H1 (cell line): ENCODE results near the gene AGRN. TPM values are rescaled to one million over a fixed set of nuclear protein-coding genes. Genes with fewer than 3 reads are reported as not detected.

ENCODE experiments used
- CTCF ChIA-PET: fragments of 300-600 bp; sonication (Branson Sonifier 250); formaldehyde crosslinking; loops from one replicate; lab custom pipeline; 2021; ENCODE audit not compliant: partially characterized antibody; lab: Charles Lee
- POLR2A ChIA-PET: fragments of 300-600 bp; sonication (Branson Sonifier 250); formaldehyde crosslinking; loops from one replicate; lab custom pipeline; 2021; ENCODE audit warnings: inconsistent platforms; ENCODE audit not compliant: partially characterized antibody; lab: Charles Lee
- DNase-seq, 2 experiments: peaks; one replicate each; pipeline versions ENCODE4 v3.0.0 to v3.0.0-alpha.2; 2010 to 2022; ENCODE audit warnings: low spot score in 2 of 2, low read depth in 1 of 2, mixed read lengths in 1 of 2
- FAIRE-seq: peaks from 2 replicates; lab custom pipeline; 2011; peaks lifted over from hg19 to GRCh38; lab: Jason Lieb, UNC
- H2AFZ ChIP-seq: 2 replicates; pipeline ENCODE4 v1.8.1; 2012; ENCODE audit warnings: low read length, inconsistent platforms
- H2AK5ac ChIP-seq: 2 replicates; pipeline ENCODE4 v1.6.1; 2013; ENCODE audit warnings: low read depth, low read length
- H2BK120ac ChIP-seq: replicated peaks from 2 replicates; pipeline ENCODE3; 2013; ENCODE audit warnings: low read depth, low read length, inconsistent platforms
- H2BK12ac ChIP-seq: 2 replicates; pipeline ENCODE4 v1.6.1; 2013; ENCODE audit warnings: low read depth, low read length
- H2BK15ac ChIP-seq: 2 replicates; pipeline ENCODE4 v1.6.1; 2013; ENCODE audit warnings: low read length
- H2BK20ac ChIP-seq: 2 replicates; pipeline ENCODE4 v1.6.1; 2013; ENCODE audit warnings: low read length
- H2BK5ac ChIP-seq: 2 replicates; pipeline ENCODE4 v1.6.1; 2013; ENCODE audit warnings: low read depth, low read length
- H3K14ac ChIP-seq: 2 replicates; pipeline ENCODE4 v1.6.1; 2013; ENCODE audit warnings: inconsistent platforms; ENCODE audit not compliant: insufficient read length
- H3K18ac ChIP-seq: 2 replicates; pipeline ENCODE4 v1.6.1; 2013; ENCODE audit warnings: low read length; ENCODE audit errors: extremely low read depth
- H3K23ac ChIP-seq: 2 replicates; pipeline ENCODE4 v1.6.1; 2013; ENCODE audit warnings: inconsistent platforms; ENCODE audit not compliant: insufficient read length
- H3K23me2 ChIP-seq: 2 replicates; pipeline ENCODE4 v1.6.1; 2013; ENCODE audit warnings: low read depth, low read length
- H3K27ac ChIP-seq: 2 replicates; pipeline ENCODE4 v1.6.1; 2011; ENCODE audit warnings: low read depth, low read length, inconsistent platforms
- H3K27me3 ChIP-seq, 4 experiments: replicated peaks in 1 of 4; 1 replicate in 1 of 4; 2 replicates in 3 of 4; pipeline versions ENCODE4 v1.6.1 to v1.8.1; 2011 to 2013; ENCODE audit warnings: low read length in 3 of 4, mild to moderate bottlenecking in 3 of 4, inconsistent platforms in 2 of 4, mixed read lengths in 2 of 4, moderate library complexity in 1 of 4; ENCODE audit not compliant: control insufficient read depth in 3 of 4, insufficient read depth in 3 of 4; ENCODE audit errors: extremely low read depth in 1 of 4
- H3K36me3 ChIP-seq, 4 experiments: 2 replicates each; pipeline versions ENCODE4 v1.6.1 to v1.8.1; 2011 to 2013; ENCODE audit warnings: mild to moderate bottlenecking in 4 of 4, low read length in 3 of 4, moderate library complexity in 2 of 4, control low read depth in 1 of 4, inconsistent platforms in 1 of 4; ENCODE audit not compliant: insufficient read depth in 4 of 4, control insufficient read depth in 2 of 4
- H3K4ac ChIP-seq: replicated peaks from 2 replicates; pipeline ENCODE3; 2013; ENCODE audit warnings: low read length, low read depth, mixed read lengths, inconsistent platforms; ENCODE audit not compliant: insufficient read length
- H3K4me1 ChIP-seq, 4 experiments: replicated peaks in 1 of 4; 1 replicate in 1 of 4; 2 replicates in 3 of 4; pipeline versions ENCODE4 v1.6.1 to v1.8.1; 2011 to 2013; ENCODE audit warnings: low read length in 3 of 4, inconsistent platforms in 2 of 4, mixed read lengths in 1 of 4; ENCODE audit not compliant: insufficient read depth in 4 of 4, control insufficient read depth in 3 of 4
- H3K4me2 ChIP-seq, 2 experiments: 2 replicates each; pipeline versions ENCODE4 v1.6.1 to v1.8.1; 2011 to 2013; ENCODE audit warnings: low read depth in 2 of 2, low read length in 2 of 2, control low read depth in 1 of 2, inconsistent platforms in 1 of 2, mild to moderate bottlenecking in 1 of 2; ENCODE audit not compliant: insufficient read depth in 1 of 2
- H3K4me3 ChIP-seq, 4 experiments: fragments of 200-600, 300-600 bp in 1 of 4; sonication (generic), shearing (Covaris generic), sonication (Bioruptor Twin) in 1 of 4; 2 replicates each; pipeline versions ENCODE4 v1.5.1 to v1.8.1; 2011 to 2016; ENCODE audit warnings: low read length in 4 of 4, low read depth in 3 of 4, control low read depth in 2 of 4, inconsistent platforms in 2 of 4, mild to moderate bottlenecking in 2 of 4, mixed read lengths in 1 of 4, moderate library complexity in 1 of 4; ENCODE audit not compliant: insufficient read depth in 2 of 4; ENCODE audit errors: extremely low read depth in 1 of 4
- H3K56ac ChIP-seq: replicated peaks from 2 replicates; pipeline ENCODE3; 2013; ENCODE audit warnings: low read depth, mild to moderate bottlenecking, mixed read lengths, low read length, inconsistent platforms; ENCODE audit not compliant: insufficient read length
- H3K79me1 ChIP-seq: 2 replicates; pipeline ENCODE4 v1.6.1; 2013; ENCODE audit warnings: low read depth, low read length, control low read depth
- H3K79me2 ChIP-seq, 2 experiments: 2 replicates each; pipeline versions ENCODE4 v1.6.1 to v1.8.1; 2012 to 2013; ENCODE audit warnings: low read length in 2 of 2, mild to moderate bottlenecking in 2 of 2, inconsistent platforms in 1 of 2; ENCODE audit not compliant: insufficient read depth in 2 of 2, control insufficient read depth in 1 of 2
- H3K9ac ChIP-seq, 4 experiments: replicated peaks in 1 of 4; 1 replicate in 1 of 4; 2 replicates in 3 of 4; pipeline versions ENCODE4 v1.6.1 to v1.8.1; 2011 to 2013; ENCODE audit warnings: low read depth in 3 of 4, low read length in 3 of 4, control low read depth in 2 of 4, mild to moderate bottlenecking in 2 of 4, moderate library complexity in 2 of 4, inconsistent platforms in 1 of 4; ENCODE audit errors: extremely low read depth in 1 of 4
- H3K9me3 ChIP-seq, 2 experiments: 2 replicates each; pipeline versions ENCODE4 v1.6.1 to v1.8.1; 2012 to 2013; ENCODE audit warnings: mild to moderate bottlenecking in 2 of 2, moderate library complexity in 2 of 2, control low read depth in 1 of 2, inconsistent platforms in 1 of 2, low read depth in 1 of 2, low read length in 1 of 2, mixed read lengths in 1 of 2; ENCODE audit not compliant: insufficient read depth in 2 of 2
- H4K20me1 ChIP-seq, 2 experiments: replicated peaks in 1 of 2; 2 replicates each; pipeline versions ENCODE3 to v1.8.1; 2011 to 2013; ENCODE audit warnings: inconsistent platforms in 2 of 2, low read length in 2 of 2, mild to moderate bottlenecking in 1 of 2; ENCODE audit not compliant: insufficient read depth in 2 of 2, control insufficient read depth in 1 of 2
- H4K5ac ChIP-seq: 2 replicates; pipeline ENCODE4 v1.6.1; 2013; ENCODE audit warnings: low read length, low read depth, mixed read lengths, inconsistent platforms; ENCODE audit not compliant: insufficient read length
- H4K8ac ChIP-seq: 2 replicates; pipeline ENCODE4 v1.8.0; 2013; ENCODE audit warnings: mild to moderate bottlenecking, moderate library complexity, low read length, inconsistent platforms; ENCODE audit not compliant: insufficient read depth; ENCODE audit errors: extremely low read depth
- H4K91ac ChIP-seq: replicated peaks from 2 replicates; pipeline ENCODE3; 2013; ENCODE audit warnings: low read length, mixed read lengths, inconsistent platforms; ENCODE audit not compliant: insufficient read length
- CBX5 ChIP-seq: fragments of 300-800, 300-1000 bp; sonication (generic); IDR thresholded peaks from 2 replicates; pipeline ENCODE4 v1.7.1; 2016; ENCODE audit warnings: antibody characterized with exemption, low read length, low read depth
- CBX8 ChIP-seq: fragments of 300-800, 300-1000 bp; sonication (generic); IDR thresholded peaks from 2 replicates; pipeline ENCODE4 v1.7.1; 2016; ENCODE audit warnings: low read depth, low read length, borderline replicate concordance
- CHD2 ChIP-seq: IDR thresholded peaks from 2 replicates; pipeline ENCODE4 v1.6.1; 2012; ENCODE audit warnings: low read length, improper control_type of control experiment
- CTBP2 ChIP-seq: IDR thresholded peaks from 2 replicates; pipeline ENCODE4 v1.7.0; 2011; ENCODE audit warnings: borderline replicate concordance, mild to moderate bottlenecking, moderate library complexity, mixed read lengths, low read length; ENCODE audit not compliant: insufficient read depth, insufficient read length
- E2F6 ChIP-seq: IDR thresholded peaks from 2 replicates; pipeline ENCODE4 v1.6.1; 2012; ENCODE audit warnings: inconsistent platforms
- KDM4A ChIP-seq: IDR thresholded peaks from one replicate; pipeline ENCODE4 v1.7.1; 2012; ENCODE audit warnings: low read depth, mild to moderate bottlenecking, moderate library complexity, low read length, inconsistent platforms; ENCODE audit not compliant: severe bottlenecking
- RNF2 ChIP-seq: fragments of 200-900, 300-1000 bp; sonication (generic); IDR thresholded peaks from 2 replicates; pipeline ENCODE4 v1.7.1; 2016; ENCODE audit warnings: borderline replicate concordance, low read depth, mild to moderate bottlenecking, antibody characterized with exemption, low read length; ENCODE audit not compliant: poor library complexity, severe bottlenecking; ENCODE audit errors: missing control alignments
- SIX5 ChIP-seq: IDR thresholded peaks from 2 replicates; pipeline ENCODE4 v1.6.1; 2011; ENCODE audit warnings: mild to moderate bottlenecking, low read depth, low read length
- SP1 ChIP-seq: IDR thresholded peaks from 2 replicates; pipeline ENCODE4 v1.6.1; 2011; ENCODE audit warnings: low read depth, low read length
- TAF7 ChIP-seq: optimal IDR thresholded peaks from 2 replicates; pipeline ENCODE3; 2011; ENCODE audit warnings: low read depth, mild to moderate bottlenecking, inconsistent platforms, low read length, moderate library complexity, borderline replicate concordance
- TEAD4 ChIP-seq: IDR thresholded peaks from 2 replicates; pipeline ENCODE4 v1.6.1; 2012; ENCODE audit warnings: low read depth, low read length, inconsistent platforms, mixed read lengths
- WGBS, 2 experiments: shearing (Covaris generic) in 1 of 2; methylation state at CpG; one replicate each; pipeline versions ENCODE4 v1.1.6 to v1.1.7; 2013 to 2015; ENCODE audit warnings: low lambda C conversion rate in 2 of 2, mixed read lengths in 2 of 2, inconsistent platforms in 1 of 2, low coverage in 1 of 2, missing lambda C conversion rate in 1 of 2; ENCODE audit not compliant: insufficient replicate concordance in 2 of 2, insufficient coverage in 1 of 2, insufficient read length in 1 of 2; ENCODE audit errors: extremely low coverage in 1 of 2, missing lambda C conversion rate in 1 of 2; 5-methylcytosine and 5-hydroxymethylcytosine counted together
- polyA plus RNA-seq, 7 experiments: library from polyadenylated mRNA; depleted of rRNA in 3 of 7; stranded (reverse) in 5 of 7; unstranded in 2 of 7; fragments of >200 nt in 5 of 7; fragments of 200-250 nt in 2 of 7; gene quantifications; 1 replicate in 5 of 7; 2 replicates in 1 of 7; 4 replicates in 1 of 7; pipeline versions ENCODE4 v1.2.1 to v1.2.3, GENCODE V29; 2011 to 2013; ENCODE audit warnings: missing spikeins in 2 of 7, mixed read lengths in 2 of 7
- total RNA-seq: library from RNA; stranded (reverse); fragmentation: NEBNext Ultra II Directional; extraction: Animal tissue kit (Norgen Biotek cat#: 25700); gene quantifications from 2 replicates; pipeline ENCODE4 v1.2.1, GENCODE V29; 2021

AGRN gene
- total and polyA plus RNA-seq, 2 of the 8 experiments (the other 6 are each of a cell fraction or from before 2014, with no cell fraction given): 52.3 to 155 TPM

- H2BK20ac ChIP-seq: no peak overlapping the region
- no peaks in the 10 kb centered on the region for H3K9me3 ChIP-seq
- H2BK120ac ChIP-seq: no peak overlapping the region
- H3K56ac ChIP-seq: no peak overlapping the region
- peaks cover 0 to 7% (median 0%) of the 10 kb centered on the region in 4 experiments; a peak in 2 of 8 replicates for H3K36me3 ChIP-seq
- H3K4me2 ChIP-seq: peak overlapping the region; percentile 49 to 75; a peak in 3 of 4 replicates
- H3K23ac ChIP-seq: no peak overlapping the region
- peak overlapping the region; percentile 32 to 67 (median 36); a peak in 5 of 8 replicates for H3K4me3 ChIP-seq
- peaks cover 31 to 50% of the 10 kb centered on the region in 2 experiments for H4K20me1 ChIP-seq
- no peak overlapping the region for H2BK5ac ChIP-seq
- WGBS, 2 experiments: 0% methylated on average over 3 of the region's 73 CpGs; no CpG with 5 or more reads in 1 of the 2 experiments
- H3K23me2 ChIP-seq: peaks cover 8% of the 10 kb centered on the region
- no peak overlapping the region for H3K14ac ChIP-seq
- no peaks in the 10 kb centered on the region for H3K79me2 ChIP-seq
- ChIA-PET POLR2A (interaction anchor here (0.5 to 10.9 kb wide), 18 partner anchors 7 to 396 kb away, joined by 3 to 245 read pairs (median 4); partner anchors contain the start of genes AGRN, HES4 and ISG15), CTCF (interaction anchor here (0.8 to 4.5 kb wide), 12 partner anchors 9 to 246 kb away, joined by 3 to 60 read pairs (median 4); partner anchors contain the start of genes ISG15 and PERM1)
- no peak overlapping the region for H2BK12ac ChIP-seq
- peak overlapping the region in 2 of 4 experiments; percentile 30 to 76; a peak in 3 of 7 replicates for H3K9ac ChIP-seq
- H2BK15ac ChIP-seq: no peak overlapping the region
- H3K18ac ChIP-seq: no peak overlapping the region; the same call in 1 of the 2 replicates
- no peak overlapping the region for H2AK5ac ChIP-seq
- no peak overlapping the region for H4K91ac ChIP-seq
- peaks cover 0 to 18% (median 14%) of the 10 kb centered on the region in 4 experiments; a peak in 5 of 7 replicates for H3K27me3 ChIP-seq
- FAIRE-seq (no peak), DNase-seq (peak; percentile 81 to 97)
- H3K27ac ChIP-seq: no peak overlapping the region
- H3K79me1 ChIP-seq: peaks cover 4% of the 10 kb centered on the region
- H4K5ac ChIP-seq: no peak overlapping the region
- H3K4me1 ChIP-seq: peaks cover 0 to 23% (median 11%) of the 10 kb centered on the region in 4 experiments; a peak in 6 of 7 replicates
- no peak overlapping the region for H4K8ac ChIP-seq
- no peak overlapping the region for H2AFZ ChIP-seq
- no peak overlapping the region for H3K4ac ChIP-seq
- no peak for TF ChIP-seq CTBP2
- TF ChIP-seq KDM4A: peak; percentile 38
- TF ChIP-seq CBX5: no peak
- peak; percentile 85 for TF ChIP-seq SP1
- no peak for TF ChIP-seq SIX5
- no peak for TF ChIP-seq TAF7
- no peak for TF ChIP-seq CBX8
- no peak for TF ChIP-seq RNF2
- no peak for TF ChIP-seq TEAD4
- 0 out of 2 replicates have a peak, but pooled peaks have one; percentile 37 for TF ChIP-seq CHD2
- TF ChIP-seq E2F6: no peak
These were observed 13.2 kb downstream of the AGRN start for GRCh38 chr1:1033009-1033587.
